B cell (primary cell): ENCODE measurements around the gene ASMT. TPM values are rescaled to one million over a fixed set of nuclear protein-coding genes. Genes with fewer than 3 reads are reported as not detected.

ENCODE experiments used
- ATAC-seq: fragments of 200-7000 bp; cut with Tn5 transposase; one replicate; pipeline ENCODE4 v1.10.0; 2021; ENCODE audit warnings: low read depth, mild to moderate bottlenecking, moderate number of reproducible peaks, moderate library complexity
- CTCF ChIA-PET: fragments of 350-600 bp; sonication (Branson Sonifier 250); formaldehyde crosslinking; loops from one replicate; lab custom pipeline; 2021; ENCODE audit warnings: antibody characterized with exemption, inconsistent platforms; lab: Charles Lee
- POLR2A ChIA-PET: fragments of 350-600 bp; sonication (Branson Sonifier 250); formaldehyde crosslinking; loops from one replicate; lab custom pipeline; 2021; ENCODE audit warnings: antibody characterized with exemption; lab: Charles Lee
- DNase-seq: peaks from one replicate; pipeline ENCODE4 v3.0.0; 2013
- H2AFZ ChIP-seq: 2 replicates; pipeline ENCODE4 v1.6.1; 2012; ENCODE audit warnings: mild to moderate bottlenecking, low read depth, low read length; ENCODE audit not compliant: insufficient read depth, poor library complexity, severe bottlenecking
- H3K27ac ChIP-seq, 2 donors: 1 replicate in 1 of 2; 2 replicates in 1 of 2; pipeline ENCODE4 v1.5.1; 2012 to 2013; ENCODE audit warnings: low read length in 2 of 2, mild to moderate bottlenecking in 2 of 2, moderate library complexity in 1 of 2
- H3K27me3 ChIP-seq, 4 experiments: fragments of 200-600 bp in 1 of 4; sonication (generic) in 1 of 4; replicated peaks in 1 of 4; 1 replicate in 2 of 4; 2 replicates in 2 of 4; pipeline versions ENCODE4 v1.6.1 to v1.7.0; 2013 to 2016; ENCODE audit warnings: low read length in 3 of 4, mild to moderate bottlenecking in 2 of 4, mixed read lengths in 1 of 4, moderate library complexity in 1 of 4; ENCODE audit not compliant: insufficient read depth in 4 of 4, control insufficient read depth in 3 of 4; ENCODE audit errors: control extremely low read depth in 1 of 4
- H3K36me3 ChIP-seq, 2 experiments: replicated peaks in 1 of 2; 1 replicate in 1 of 2; 2 replicates in 1 of 2; pipeline versions ENCODE4 v1.6.1 to v1.7.1; 2013; ENCODE audit warnings: low read length in 1 of 2; ENCODE audit not compliant: insufficient read depth in 2 of 2, control insufficient read depth in 1 of 2; ENCODE audit errors: control extremely low read depth in 1 of 2, extremely low read depth in 1 of 2
- H3K4me1 ChIP-seq, 2 donors: fragments of 200-600 bp in 1 of 2; sonication (generic) in 1 of 2; 1 replicate in 1 of 2; 2 replicates in 1 of 2; pipeline versions ENCODE4 v1.5.1 to v1.6.1; 2013 to 2017; ENCODE audit warnings: low read length in 2 of 2; ENCODE audit not compliant: control insufficient read depth in 2 of 2, insufficient read depth in 2 of 2
- H3K4me2 ChIP-seq: replicated peaks from 2 replicates; pipeline ENCODE3; 2012; ENCODE audit warnings: mild to moderate bottlenecking, low read depth, low read length; ENCODE audit not compliant: poor library complexity, severe bottlenecking
- H3K4me3 ChIP-seq, 5 experiments: fragments of 200-600 bp in 1 of 5; sonication (generic) in 1 of 5; 1 replicate in 3 of 5; 2 replicates in 2 of 5; pipeline versions ENCODE4 v1.5.1 to v1.7.0; 2011 to 2016; ENCODE audit warnings: low read length in 4 of 5, mild to moderate bottlenecking in 4 of 5, low read depth in 2 of 5, control low read depth in 1 of 5, moderate library complexity in 1 of 5; ENCODE audit not compliant: insufficient read depth in 1 of 5; ENCODE audit errors: control extremely low read depth in 1 of 5, extremely low read depth in 1 of 5
- H3K79me2 ChIP-seq: fragments of 200-600 bp; sonication (generic); one replicate; pipeline ENCODE4 v1.6.0; 2016; ENCODE audit warnings: low read length; ENCODE audit not compliant: control insufficient read depth, insufficient read depth
- H3K9ac ChIP-seq: fragments of 200-600 bp; sonication (generic); 2 replicates; pipeline ENCODE4 v1.6.1; 2017; ENCODE audit warnings: mild to moderate bottlenecking, low read length, moderate library complexity
- H3K9me3 ChIP-seq, 3 donors: one replicate each; pipeline versions ENCODE4 v1.6.1 to v1.7.1; 2013; ENCODE audit warnings: low read length in 2 of 3; ENCODE audit not compliant: control insufficient read depth in 2 of 3, insufficient read depth in 1 of 3; ENCODE audit errors: control extremely low read depth in 1 of 3
- H4K20me1 ChIP-seq: 2 replicates; pipeline ENCODE4 v1.6.0; 2012; ENCODE audit warnings: mild to moderate bottlenecking, low read length; ENCODE audit not compliant: insufficient read depth, control insufficient read depth, poor library complexity, severe bottlenecking
- H3K27ac Mint-ChIP-seq: one replicate; pipeline ENCODE4 v1.8.0; 2021; ENCODE audit warnings: mixed read lengths
- H3K27me3 Mint-ChIP-seq: one replicate; pipeline ENCODE4 v1.8.0; 2021; ENCODE audit warnings: mixed read lengths
- H3K4me1 Mint-ChIP-seq: one replicate; pipeline ENCODE4 v1.8.0; 2021; ENCODE audit warnings: mixed read lengths
- H3K4me3 Mint-ChIP-seq: one replicate; pipeline ENCODE4 v1.8.0; 2021; ENCODE audit warnings: mixed read lengths
- H3K9me3 Mint-ChIP-seq: one replicate; pipeline ENCODE4 v1.8.0; 2022; ENCODE audit warnings: mixed read lengths; ENCODE audit not compliant: insufficient read depth
- CTCF ChIP-seq: fragments of 200-600 bp; IDR thresholded peaks from one replicate; pipeline ENCODE4 v1.8.0; 2022; ENCODE audit warnings: antibody characterized with exemption, mild to moderate bottlenecking
- EZH2 ChIP-seq: IDR thresholded peaks from 2 replicates; pipeline ENCODE4 v1.6.1; 2012; ENCODE audit warnings: borderline replicate concordance, low read depth, mild to moderate bottlenecking, moderate library complexity, low read length; ENCODE audit not compliant: insufficient read depth, poor library complexity, severe bottlenecking
- WGBS: methylation state at CpG from one replicate; pipeline ENCODE4 v1.1.5; 2013; ENCODE audit warnings: missing lambda C conversion rate; ENCODE audit not compliant: insufficient coverage; 5-methylcytosine and 5-hydroxymethylcytosine counted together
- intact Hi-C: fragments of 100-400 bp; cut with micrococcal nuclease; formaldehyde crosslinking; loops from one replicate; pipeline ENCODE4 v1.10.0; 2022
- polyA plus RNA-seq: library from polyadenylated mRNA; depleted of rRNA; stranded (reverse); fragments of >200 nt; gene quantifications from 2 replicates; pipeline ENCODE4 v1.2.3, GENCODE V29; 2012
- total RNA-seq, 2 donors: library from RNA; stranded (reverse); fragments of 120-200 nt in 1 of 2; gene quantifications; 1 replicate in 1 of 2; 2 replicates in 1 of 2; pipeline versions ENCODE4 v1.2.3 to v1.2.4, GENCODE V29; 2013 to 2022

The ASMT gene
- total and polyA plus RNA-seq, 2 donors (not counting 1 experiment from before 2014, with no cell fraction given) = 0.63 TPM; not detected in 1

- Histone ChIP-seq H3K79me2 (peaks cover 61% of the 10 kb centered on the region), H2AFZ (no peak overlapping the region), H3K4me1 (peaks cover 0 to 11% of the 10 kb centered on the region in 2 donors), H4K20me1 (peaks cover 73% of the 10 kb centered on the region), H3K27me3 (no peaks in the 10 kb centered on the region), H3K9me3 (peaks cover 0 to 7% (median 0%) of the 10 kb centered on the region in 3 donors), H3K4me3 (peak overlapping the region in 1 of 5 experiments; percentile 32), H3K9ac (no peak overlapping the region), H3K27ac (peak overlapping the region in 1 of 2 donors; percentile 66), H3K4me2 (peak overlapping the region; percentile 59), H3K36me3 (peaks cover 3 to 82% of the 10 kb centered on the region in 2 experiments)
- intact Hi-C loops = no loop called here
- DNase-seq (no peak), ATAC-seq (no peak)
- ChIA-PET POLR2A (no interaction called here), CTCF (no interaction called here)
- Mint-ChIP-seq H3K9me3 (no peaks in the 10 kb centered on the region), H3K4me1 (peaks cover 10% of the 10 kb centered on the region), H3K27me3 (no peaks in the 10 kb centered on the region), H3K27ac (peak overlapping the region; percentile 32), H3K4me3 (no peak overlapping the region)
- 92% methylated on average over 55 of the region's 57 CpGs for WGBS
- no peak for TF ChIP-seq CTCF
- TF ChIP-seq EZH2 = no peak
Measured at GRCh38 chrX:1598876-1599790, 15.7 kb upstream of the ASMT start.
